ENCODE data around the gene FTO. TPM values are rescaled to one million over a fixed set of nuclear protein-coding genes. Genes with fewer than 3 reads are reported as not detected.

The FTO gene
- total RNA-seq, 1 experiment from 2014 or later, result 57.4 TPM

- peaks cover 6% of the 10 kb centered on the region; the same call in 1 of the 2 replicates for H3K27me3 Mint-ChIP-seq (ENCODE audit: low read depth)
- H3K27ac Mint-ChIP-seq, result no peak overlapping the region
- DNase-seq (ENCODE audit: low spot score) (peak; percentile 36), ATAC-seq (no peak; the same call in 1 of the 2 replicates)
- no peaks in the 10 kb centered on the region for H3K36me3 Mint-ChIP-seq
- TF ChIP-seq ESRRA (CRISPR knock-in tag; IDR thresholded peaks at IDR 0.05; ENCODE audit: borderline replicate concordance) (no peak), SP1 (CRISPR knock-in tag; conservative IDR thresholded peaks at IDR 0.05) (no peak), PREB (CRISPR knock-in tag; IDR thresholded peaks at IDR 0.05; ENCODE audit: borderline replicate concordance) (no peak), TEAD1 (CRISPR knock-in tag; IDR thresholded peaks at IDR 0.05) (no peak), ZNF423 (CRISPR knock-in tag; IDR thresholded peaks at IDR 0.05) (no peak), USF1 (CRISPR knock-in tag; IDR thresholded peaks at IDR 0.05) (no peak), CREM (CRISPR knock-in tag; IDR thresholded peaks at IDR 0.05) (no peak), OVOL2 (CRISPR knock-in tag; IDR thresholded peaks at IDR 0.05; ENCODE audit: borderline replicate concordance) (no peak), TEAD4 (CRISPR knock-in tag; IDR thresholded peaks at IDR 0.05) (no peak), CDX4 (CRISPR knock-in tag; IDR thresholded peaks at IDR 0.05; ENCODE audit: borderline replicate concordance) (no peak), NR1H2 (CRISPR knock-in tag; IDR thresholded peaks at IDR 0.05) (no peak), MAX (CRISPR knock-in tag; IDR thresholded peaks at IDR 0.05) (no peak), FOXP1 (CRISPR knock-in tag; IDR thresholded peaks at IDR 0.05; ENCODE audit: borderline replicate concordance) (no peak), JAZF1 (CRISPR knock-in tag; IDR thresholded peaks at IDR 0.05) (no peak)
- H3K9me3 Mint-ChIP-seq, result peaks cover 8% of the 10 kb centered on the region
- ChIA-PET CTCF (interaction anchor here (0.6 to 1.7 kb wide), 5 partner anchors 20 to 645 kb away, joined by 3 to 6 read pairs (median 4); partner anchors contain the start of gene IRX3), POLR2A (interaction anchor here (0.6 kb wide), 1 partner anchor 19 kb away, joined by 3 read pairs; no protein-coding TSS in a partner anchor)
- H3K4me3 Mint-ChIP-seq, result peak overlapping the region; percentile 67
- H3K4me1 Mint-ChIP-seq, result peaks cover 12% of the 10 kb centered on the region
Measured at GRCh38 chr16:54194334-54194743, 490.4 kb downstream of the FTO start.

GRCh38 chr16:54197758-54198157, 493.8 kb downstream of the FTO start:
- Mint-ChIP-seq H3K27me3 (ENCODE audit: low read depth) (peaks cover 3% of the 10 kb centered on the region; the same call in 1 of the 2 replicates), H3K4me3 (no peak overlapping the region), H3K36me3 (no peaks in the 10 kb centered on the region), H3K4me1 (peaks cover 12% of the 10 kb centered on the region), H3K9me3 (peaks cover 11% of the 10 kb centered on the region; the same call in 1 of the 2 replicates), H3K27ac (no peak overlapping the region)
- POLR2A ChIA-PET, result no interaction called here
- DNase-seq (ENCODE audit: low spot score), result no peak
- no peak for ATAC-seq
- CTCF ChIA-PET, result no interaction called here
- TF ChIP-seq ATF2 (CRISPR knock-in tag; IDR thresholded peaks at IDR 0.05; ENCODE audit: borderline replicate concordance, low read depth) (no peak), EMX1 (CRISPR knock-in tag; IDR thresholded peaks at IDR 0.05) (no peak), IRF1 (CRISPR knock-in tag; IDR thresholded peaks at IDR 0.05) (no peak), ZNF396 (CRISPR knock-in tag; IDR thresholded peaks at IDR 0.05; ENCODE audit: borderline replicate concordance) (no peak), PRRX2 (CRISPR knock-in tag; IDR thresholded peaks at IDR 0.05) (no peak), JUN (CRISPR knock-in tag; IDR thresholded peaks at IDR 0.05) (no peak), ZBTB21 (CRISPR knock-in tag; IDR thresholded peaks at IDR 0.05; ENCODE audit: borderline replicate concordance) (no peak), E2F4 (CRISPR knock-in tag; IDR thresholded peaks at IDR 0.05; ENCODE audit: borderline replicate concordance, low read depth) (no peak), ZNF219 (CRISPR knock-in tag; IDR thresholded peaks at IDR 0.05; ENCODE audit: borderline replicate concordance) (no peak), PRDM15 (CRISPR knock-in tag; IDR thresholded peaks at IDR 0.05) (no peak), SOX15 (CRISPR knock-in tag; IDR thresholded peaks at IDR 0.05) (no peak), NR2C2 (CRISPR knock-in tag; IDR thresholded peaks at IDR 0.05) (no peak)
